K562 (cell line): ENCODE data around the gene BMF. TPM values are rescaled to one million over a fixed set of nuclear protein-coding genes. Genes with fewer than 3 reads are reported as not detected.

Experiments used
- ATAC-seq: fragments of 200-7000 bp; cut with Tn5 transposase; 3 replicates; pipeline ENCODE4 v1.9.1; 2020; ENCODE audit warnings: moderate library complexity
- BruUV-seq: library from RNA; stranded (reverse); fragments of 400-500 nt; replicated peaks from 2 replicates; lab custom pipeline; 2021; lab: Mats Ljungman, UMichigan
- CTCF ChIA-PET: fragments of 300-600 bp; formaldehyde crosslinking; extraction: SDS; loops from one replicate; lab custom pipeline; 2021; ENCODE audit warnings: low intra/inter-chr PET ratio; lab: Yijun Ruan, JAX
- POLR2A ChIA-PET: fragments of 300-600, 350-650 bp; sonication (Branson Sonifier 250); formaldehyde crosslinking; extraction: SDS; loops from one replicate; lab custom pipeline; 2021; ENCODE audit warnings: antibody characterized with exemption, inconsistent platforms; lab: Yijun Ruan, JAX
- DNase-seq, 4 experiments: peaks; one replicate each; pipeline versions ENCODE4 v3.0.0 to v3.0.0-alpha.2; 2011 to 2018; ENCODE audit warnings: low spot score in 3 of 4, mixed read lengths in 3 of 4; ENCODE audit errors: extremely low read depth in 1 of 4
- FAIRE-seq: peaks from 2 replicates; lab custom pipeline; 2011; peaks lifted over from hg19 to GRCh38; lab: Jason Lieb, UNC
- H2AFZ ChIP-seq: 2 replicates; pipeline ENCODE4 v1.6.0; 2011; ENCODE audit warnings: low read depth, low read length, control low read depth, inconsistent platforms
- H3K27ac ChIP-seq: fragments of 200-600 bp; 3 replicates; pipeline ENCODE4 v1.8.0; 2011; ENCODE audit warnings: low read depth, mild to moderate bottlenecking, control low read depth, inconsistent platforms, low read length, moderate library complexity, mixed read lengths; ENCODE audit errors: extremely low read depth
- H3K27me3 ChIP-seq, 2 experiments: fragments of 300-600 bp in 1 of 2; 2 replicates in 1 of 2; 3 replicates in 1 of 2; pipeline versions ENCODE4 v1.6.0 to v1.8.0; 2011; ENCODE audit warnings: inconsistent platforms in 2 of 2, low read length in 2 of 2, mild to moderate bottlenecking in 1 of 2, mixed read lengths in 1 of 2, moderate library complexity in 1 of 2; ENCODE audit not compliant: control insufficient read depth in 2 of 2, insufficient read depth in 2 of 2
- H3K36me3 ChIP-seq: fragments of 300-600 bp; 3 replicates; pipeline ENCODE4 v1.8.0; 2011; ENCODE audit warnings: mild to moderate bottlenecking, low read length, inconsistent platforms; ENCODE audit not compliant: control insufficient read depth, insufficient read depth
- H3K4me1 ChIP-seq, 2 experiments: fragments of 200-600 bp in 1 of 2; replicated peaks in 1 of 2; 2 replicates in 1 of 2; 3 replicates in 1 of 2; pipeline versions ENCODE4 v1.5.1 to v1.8.0; 2011; ENCODE audit warnings: inconsistent platforms in 2 of 2, low read length in 2 of 2, mild to moderate bottlenecking in 1 of 2, mixed read lengths in 1 of 2, moderate library complexity in 1 of 2; ENCODE audit not compliant: control insufficient read depth in 2 of 2, insufficient read depth in 2 of 2
- H3K4me2 ChIP-seq: 2 replicates; pipeline ENCODE4 v1.6.1; 2011; ENCODE audit warnings: low read length, control low read depth, inconsistent platforms, mixed read lengths; ENCODE audit not compliant: insufficient read depth
- H3K4me3 ChIP-seq: fragments of 200-600 bp; sonication (generic), shearing (Covaris generic); 2 replicates; pipeline ENCODE4 v1.5.1; 2016; ENCODE audit warnings: control low read depth, inconsistent platforms
- H3K79me2 ChIP-seq: fragments of 200-600 bp; 3 replicates; pipeline ENCODE4 v1.8.0; 2011; ENCODE audit warnings: low read length, inconsistent platforms; ENCODE audit not compliant: control insufficient read depth, insufficient read depth
- H3K9ac ChIP-seq, 2 experiments: 2 replicates each; pipeline versions ENCODE4 v1.6.0 to v1.6.1; 2011; ENCODE audit warnings: low read depth in 2 of 2, low read length in 2 of 2, control low read depth in 1 of 2, inconsistent platforms in 1 of 2, mild to moderate bottlenecking in 1 of 2, mixed read lengths in 1 of 2; ENCODE audit not compliant: insufficient read depth in 1 of 2
- H3K9me1 ChIP-seq: one replicate; pipeline ENCODE4 v1.6.0; 2011; ENCODE audit warnings: inconsistent platforms, mild to moderate bottlenecking, low read length, moderate library complexity; ENCODE audit not compliant: control insufficient read depth, insufficient read depth
- H3K9me3 ChIP-seq: replicated peaks from 2 replicates; pipeline ENCODE4 v1.5.1; 2011; ENCODE audit warnings: low read depth, low read length, inconsistent platforms; ENCODE audit not compliant: control insufficient read depth, insufficient read depth
- H4K20me1 ChIP-seq: replicated peaks from 2 replicates; pipeline ENCODE4 v1.6.1; 2011; ENCODE audit warnings: low read length, inconsistent platforms, mixed read lengths; ENCODE audit not compliant: control insufficient read depth, insufficient read depth
- ATF7 ChIP-seq: fragments of 450-650 bp; IDR thresholded peaks from 2 replicates; pipeline ENCODE4 v1.7.1; 2014; ENCODE audit warnings: mild to moderate bottlenecking, moderate library complexity
- CBFB ChIP-seq: sonication (generic); formaldehyde crosslinking; IDR thresholded peaks from 2 replicates; pipeline ENCODE4 v1.4.0; 2020; ENCODE audit warnings: mild to moderate bottlenecking, missing genetic modification reagents
- CBX3 ChIP-seq, 2 experiments: IDR thresholded peaks; 1 replicate in 1 of 2; 2 replicates in 1 of 2; pipeline ENCODE4 v1.6.1; 2012; ENCODE audit warnings: inconsistent platforms in 2 of 2, low read length in 2 of 2, borderline replicate concordance in 1 of 2, control low read depth in 1 of 2
- ELF1 ChIP-seq: fragments of 200-800 bp; sonication (Bioruptor generic); IDR thresholded peaks from 2 replicates; pipeline ENCODE4 v1.6.1; 2016; ENCODE audit warnings: missing genetic modification characterization, missing compliant biosample characterization
- FOXJ3 ChIP-seq: sonication (generic); formaldehyde crosslinking; IDR thresholded peaks from 2 replicates; pipeline ENCODE4 v1.4.0; 2020; ENCODE audit warnings: mild to moderate bottlenecking, missing genetic modification reagents
- KAT7 ChIP-seq: sonication (generic); formaldehyde crosslinking; IDR thresholded peaks from 2 replicates; pipeline ENCODE4 v1.8.0; 2022; ENCODE audit warnings: missing genetic modification reagents, mild to moderate bottlenecking, borderline replicate concordance
- MAFG ChIP-seq: fragments of 450-650 bp; conservative IDR thresholded peaks from 2 replicates; pipeline ENCODE4 v1.6.1; 2016; ENCODE audit warnings: missing genetic modification characterization, missing compliant biosample characterization
- MTF1 ChIP-seq: fragments of 250-450 bp; sonication (Bioruptor Pico); IDR thresholded peaks from 2 replicates; pipeline ENCODE4 v1.9.0; 2021; ENCODE audit warnings: moderate library complexity, mild to moderate bottlenecking, inconsistent platforms, borderline replicate concordance
- PTRF ChIP-seq: fragments of 450-650 bp; IDR thresholded peaks from 2 replicates; pipeline ENCODE4 v1.6.1; 2016; ENCODE audit warnings: mild to moderate bottlenecking, missing genetic modification characterization, missing compliant biosample characterization
- RFX7 ChIP-seq: fragments of 250-450 bp; sonication (Bioruptor Pico); IDR thresholded peaks from 2 replicates; pipeline ENCODE4 v1.5.1; 2021; ENCODE audit warnings: mild to moderate bottlenecking
- SUPT5H ChIP-seq: fragments of 450-650 bp; IDR thresholded peaks from 2 replicates; pipeline ENCODE4 v1.6.1; 2016
- TRIM28 ChIP-seq: fragments of 450-650 bp; IDR thresholded peaks from 2 replicates; pipeline ENCODE4 v1.6.1; 2017
- ZFP1 ChIP-seq: fragments of 450-650 bp; formaldehyde crosslinking; IDR thresholded peaks from 2 replicates; pipeline ENCODE4 v1.4.0; 2020; ENCODE audit warnings: mild to moderate bottlenecking, mixed read lengths
- ZNF121 ChIP-seq: sonication (generic); formaldehyde crosslinking; conservative IDR thresholded peaks from 2 replicates; pipeline ENCODE4 v1.8.0; 2022; ENCODE audit warnings: missing genetic modification reagents
- WGBS: fragments of 100-300 bp; shearing (Covaris generic); methylation state at CpG from one replicate; pipeline ENCODE4 v1.1.6; 2016; ENCODE audit warnings: low coverage, mixed read lengths; ENCODE audit not compliant: insufficient coverage; ENCODE audit errors: missing lambda C conversion rate; 5-methylcytosine and 5-hydroxymethylcytosine counted together
- in situ Hi-C: fragments of 300-500 bp; cut with MboI; formaldehyde crosslinking; loops from 4 replicates; pipeline ENCODE4 v1.15.0; 2018; ENCODE audit warnings: inconsistent platforms, mixed read lengths
- intact Hi-C: fragments of 100-400 bp; cut with micrococcal nuclease; formaldehyde crosslinking; loops from 2 replicates; pipeline ENCODE4 v1.14.2; 2022
- polyA plus RNA-seq, 8 experiments: library from polyadenylated mRNA; depleted of rRNA in 4 of 8; stranded (reverse) in 5 of 8; unstranded in 3 of 8; fragments of >200 nt; fragmentation: Nextera tagmentation in 2 of 8; fragmentation: Illumina TruSeq in 1 of 8; extraction: Ambion mirVana in 2 of 8; extraction: Trizol in 1 of 8; gene quantifications; 2 replicates each; pipeline versions ENCODE4 v1.2.1 to v1.2.3, GENCODE V29; 2011 to 2014; ENCODE audit warnings: inconsistent platforms in 1 of 8, missing spikeins in 1 of 8
- total RNA-seq, 7 experiments: library from RNA; depleted of rRNA in 6 of 7; stranded (reverse); fragments of >200 nt in 6 of 7; fragmentation: Illumina TruSeq in 2 of 7; extraction: Trizol in 2 of 7; gene quantifications; 2 replicates each; pipeline versions ENCODE4 v1.2.1 to v1.2.3, GENCODE V29; 2011 to 2021; ENCODE audit warnings: low replicate concordance in 1 of 7
- TF ChIP-seq, protein P1 (sequence below): fragments of 250-450 bp; sonication (Bioruptor Pico); IDR thresholded peaks from 2 replicates; pipeline ENCODE4 v1.5.0; 2021
- TF ChIP-seq, protein P2 (sequence below): fragments of 250-450 bp; sonication (Bioruptor Pico); IDR thresholded peaks from 2 replicates; pipeline ENCODE4 v1.4.0; 2020; ENCODE audit warnings: mild to moderate bottlenecking, moderate library complexity

Gene BMF
- total and polyA plus RNA-seq, 9 of the 15 experiments (the other 6 are each of a cell fraction or from before 2014, with no cell fraction given): 0.25 to 0.91 (median 0.59) TPM; not detected in 2

DNA sequence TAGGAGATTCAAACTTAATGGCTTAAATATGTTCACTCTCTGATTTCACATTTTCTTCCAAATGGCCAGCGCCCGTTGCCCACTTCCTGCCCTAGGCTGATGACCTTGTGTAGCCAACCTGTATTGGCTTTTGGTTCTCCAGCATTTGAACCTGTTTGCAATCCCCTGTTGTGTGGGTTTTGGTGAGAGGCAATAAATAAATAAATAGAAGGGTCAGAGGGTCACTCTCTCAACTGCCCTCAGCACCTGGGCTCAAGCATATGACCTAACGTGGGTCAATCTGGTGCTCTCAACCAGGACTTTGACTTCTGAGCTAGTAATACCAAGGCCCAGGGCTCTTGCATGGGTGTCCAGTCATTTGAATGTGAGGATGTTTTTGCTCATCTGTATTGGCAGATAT lies 67.9 kb downstream of the BMF start:
- POLR2A ChIA-PET: interaction anchor here (0.6 to 1.7 kb wide), 3 partner anchors 11 to 297 kb away, joined by 3 to 9 read pairs (median 4); no protein-coding TSS in a partner anchor
- DNase-seq: no peak
- intact Hi-C loops (no loop called here), in situ Hi-C loops (no loop called here)
- Histone ChIP-seq H3K4me1 (peaks cover 12 to 26% of the 10 kb centered on the region in 2 experiments), H3K4me2 (no peak overlapping the region), H3K9me1 (no peaks in the 10 kb centered on the region), H3K9ac (no peak overlapping the region), H3K27me3 (no peaks in the 10 kb centered on the region), H3K27ac (no peak overlapping the region), H3K4me3 (no peak overlapping the region), H2AFZ (no peak overlapping the region), H4K20me1 (no peaks in the 10 kb centered on the region), H3K79me2 (peaks cover 39% of the 10 kb centered on the region), H3K36me3 (peaks cover 21% of the 10 kb centered on the region), H3K9me3 (no peaks in the 10 kb centered on the region)
- CTCF ChIA-PET: no interaction called here
- no peak for ATAC-seq
- TF ChIP-seq MAFG (tag) (no peak), CBFB (CRISPR knock-in tag) (no peak), KAT7 (CRISPR knock-in tag) (no peak), RFX7 (no peak), MTF1 (CRISPR knock-in tag) (no peak), ELF1 (tag) (no peak), CBX3 (IDR thresholded peaks at IDR 0.05; ENCODE audit: borderline replicate concordance in 1 of 2, low read length in 2 of 2) (no peak), TRIM28 (no peak), ZNF121 (CRISPR knock-in tag) (no peak), ATF7 (no peak), SUPT5H (no peak), ZFP1 (no peak), PTRF (no peak), FOXJ3 (no peak)
- TF ChIP-seq, protein P1, sequence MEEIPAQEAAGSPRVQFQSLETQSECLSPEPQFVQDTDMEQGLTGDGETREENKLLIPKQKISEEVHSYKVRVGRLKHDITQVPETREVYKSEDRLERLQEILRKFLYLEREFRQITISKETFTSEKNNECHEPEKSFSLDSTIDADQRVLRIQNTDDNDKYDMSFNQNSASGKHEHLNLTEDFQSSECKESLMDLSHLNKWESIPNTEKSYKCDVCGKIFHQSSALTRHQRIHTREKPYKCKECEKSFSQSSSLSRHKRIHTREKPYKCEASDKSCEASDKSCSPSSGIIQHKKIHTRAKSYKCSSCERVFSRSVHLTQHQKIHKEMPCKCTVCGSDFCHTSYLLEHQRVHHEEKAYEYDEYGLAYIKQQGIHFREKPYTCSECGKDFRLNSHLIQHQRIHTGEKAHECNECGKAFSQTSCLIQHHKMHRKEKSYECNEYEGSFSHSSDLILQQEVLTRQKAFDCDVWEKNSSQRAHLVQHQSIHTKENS (CRISPR knock-in tag): no peak
- TF ChIP-seq, protein P2, sequence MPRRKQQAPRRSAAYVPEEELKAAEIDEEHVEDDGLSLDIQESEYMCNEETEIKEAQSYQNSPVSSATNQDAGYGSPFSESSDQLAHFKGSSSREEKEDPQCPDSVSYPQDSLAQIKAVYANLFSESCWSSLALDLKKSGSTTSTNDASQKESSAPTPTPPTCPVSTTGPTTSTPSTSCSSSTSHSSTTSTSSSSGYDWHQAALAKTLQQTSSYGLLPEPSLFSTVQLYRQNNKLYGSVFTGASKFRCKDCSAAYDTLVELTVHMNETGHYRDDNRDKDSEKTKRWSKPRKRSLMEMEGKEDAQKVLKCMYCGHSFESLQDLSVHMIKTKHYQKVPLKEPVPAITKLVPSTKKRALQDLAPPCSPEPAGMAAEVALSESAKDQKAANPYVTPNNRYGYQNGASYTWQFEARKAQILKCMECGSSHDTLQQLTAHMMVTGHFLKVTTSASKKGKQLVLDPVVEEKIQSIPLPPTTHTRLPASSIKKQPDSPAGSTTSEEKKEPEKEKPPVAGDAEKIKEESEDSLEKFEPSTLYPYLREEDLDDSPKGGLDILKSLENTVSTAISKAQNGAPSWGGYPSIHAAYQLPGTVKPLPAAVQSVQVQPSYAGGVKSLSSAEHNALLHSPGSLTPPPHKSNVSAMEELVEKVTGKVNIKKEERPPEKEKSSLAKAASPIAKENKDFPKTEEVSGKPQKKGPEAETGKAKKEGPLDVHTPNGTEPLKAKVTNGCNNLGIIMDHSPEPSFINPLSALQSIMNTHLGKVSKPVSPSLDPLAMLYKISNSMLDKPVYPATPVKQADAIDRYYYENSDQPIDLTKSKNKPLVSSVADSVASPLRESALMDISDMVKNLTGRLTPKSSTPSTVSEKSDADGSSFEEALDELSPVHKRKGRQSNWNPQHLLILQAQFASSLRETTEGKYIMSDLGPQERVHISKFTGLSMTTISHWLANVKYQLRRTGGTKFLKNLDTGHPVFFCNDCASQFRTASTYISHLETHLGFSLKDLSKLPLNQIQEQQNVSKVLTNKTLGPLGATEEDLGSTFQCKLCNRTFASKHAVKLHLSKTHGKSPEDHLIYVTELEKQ (CRISPR knock-in tag): no peak
- no TSS peak for BruUV-seq
- FAIRE-seq: no peak
- WGBS: 85% methylated on average over 3 of the region's 3 CpGs
